Measurements from ENCODE around the gene CSRP3. TPM values are rescaled to one million over a fixed set of nuclear protein-coding genes. Genes with fewer than 3 reads are reported as not detected.

CSRP3 gene
- total RNA-seq, 1 donor from 2014 or later, result not detected

DNA sequence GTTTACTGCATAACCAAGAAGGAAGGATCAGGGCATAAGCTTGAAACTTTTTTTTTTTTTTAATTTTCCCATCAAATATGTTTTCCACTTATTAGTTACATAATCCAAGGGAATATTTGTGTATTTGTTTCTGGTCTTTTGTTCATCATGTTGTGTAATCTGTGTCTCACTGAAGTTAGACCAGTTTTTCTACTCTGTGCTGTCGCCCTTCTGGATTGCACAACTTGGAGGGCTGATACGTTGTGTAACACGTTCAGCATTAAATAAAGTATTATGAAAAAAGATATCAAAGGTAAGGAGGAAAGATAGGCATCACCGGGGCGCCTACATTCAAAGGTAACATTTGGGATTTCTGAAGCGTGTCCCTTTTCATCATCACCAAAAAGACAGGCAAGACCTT lies 42.3 kb upstream of the CSRP3 start:
- Mint-ChIP-seq H3K4me1 (ENCODE audit: low read depth) (peaks cover 5% of the 10 kb centered on the region), H3K9me3 (ENCODE audit: low read depth) (peaks cover 13% of the 10 kb centered on the region), H3K4me3 (ENCODE audit: low read depth) (no peak overlapping the region), H3K36me3 (ENCODE audit: insufficient read depth) (peaks cover 4% of the 10 kb centered on the region), H3K27ac (no peak overlapping the region), H3K27me3 (peaks cover 34% of the 10 kb centered on the region)
- DNase-seq (ENCODE audit: low spot score, unreplicated experiment), result no peak
- TF ChIP-seq, protein P1, sequence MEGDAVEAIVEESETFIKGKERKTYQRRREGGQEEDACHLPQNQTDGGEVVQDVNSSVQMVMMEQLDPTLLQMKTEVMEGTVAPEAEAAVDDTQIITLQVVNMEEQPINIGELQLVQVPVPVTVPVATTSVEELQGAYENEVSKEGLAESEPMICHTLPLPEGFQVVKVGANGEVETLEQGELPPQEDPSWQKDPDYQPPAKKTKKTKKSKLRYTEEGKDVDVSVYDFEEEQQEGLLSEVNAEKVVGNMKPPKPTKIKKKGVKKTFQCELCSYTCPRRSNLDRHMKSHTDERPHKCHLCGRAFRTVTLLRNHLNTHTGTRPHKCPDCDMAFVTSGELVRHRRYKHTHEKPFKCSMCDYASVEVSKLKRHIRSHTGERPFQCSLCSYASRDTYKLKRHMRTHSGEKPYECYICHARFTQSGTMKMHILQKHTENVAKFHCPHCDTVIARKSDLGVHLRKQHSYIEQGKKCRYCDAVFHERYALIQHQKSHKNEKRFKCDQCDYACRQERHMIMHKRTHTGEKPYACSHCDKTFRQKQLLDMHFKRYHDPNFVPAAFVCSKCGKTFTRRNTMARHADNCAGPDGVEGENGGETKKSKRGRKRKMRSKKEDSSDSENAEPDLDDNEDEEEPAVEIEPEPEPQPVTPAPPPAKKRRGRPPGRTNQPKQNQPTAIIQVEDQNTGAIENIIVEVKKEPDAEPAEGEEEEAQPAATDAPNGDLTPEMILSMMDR (IDR thresholded peaks at IDR 0.05; ENCODE audit: unreplicated experiment), result no peak

DNA sequence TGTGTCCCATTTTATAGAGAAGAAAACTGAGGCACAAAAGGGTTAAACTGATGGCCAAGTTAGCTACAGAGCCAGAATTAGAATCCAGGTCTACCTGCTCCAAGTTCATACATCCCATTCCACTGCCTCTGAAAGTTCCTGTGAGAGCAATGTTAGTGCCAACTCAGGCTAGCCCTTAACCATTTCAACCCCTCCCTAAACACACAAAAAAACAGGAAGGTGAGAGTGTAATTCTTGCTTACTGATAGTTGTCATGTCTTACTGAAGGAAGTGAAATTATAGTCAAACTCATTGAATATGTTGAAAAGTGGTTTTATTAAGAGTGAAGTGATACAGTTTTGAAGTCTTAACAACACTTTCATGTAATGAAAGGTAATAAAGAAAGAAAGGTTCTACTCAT lies 41.8 kb upstream of the CSRP3 start:
- H3K4me3 Mint-ChIP-seq (ENCODE audit: low read depth), result no peak overlapping the region
- TF ChIP-seq, protein P1 (IDR thresholded peaks at IDR 0.05; ENCODE audit: unreplicated experiment), result no peak
- H3K4me1 Mint-ChIP-seq (ENCODE audit: low read depth), result peaks cover 5% of the 10 kb centered on the region
- no peak overlapping the region for H3K27ac Mint-ChIP-seq
- H3K27me3 Mint-ChIP-seq, result peaks cover 35% of the 10 kb centered on the region
- no peak for DNase-seq (ENCODE audit: low spot score, unreplicated experiment)
- H3K9me3 Mint-ChIP-seq (ENCODE audit: low read depth), result peaks cover 8% of the 10 kb centered on the region
- H3K36me3 Mint-ChIP-seq (ENCODE audit: insufficient read depth), result peaks cover 4% of the 10 kb centered on the region

DNA sequence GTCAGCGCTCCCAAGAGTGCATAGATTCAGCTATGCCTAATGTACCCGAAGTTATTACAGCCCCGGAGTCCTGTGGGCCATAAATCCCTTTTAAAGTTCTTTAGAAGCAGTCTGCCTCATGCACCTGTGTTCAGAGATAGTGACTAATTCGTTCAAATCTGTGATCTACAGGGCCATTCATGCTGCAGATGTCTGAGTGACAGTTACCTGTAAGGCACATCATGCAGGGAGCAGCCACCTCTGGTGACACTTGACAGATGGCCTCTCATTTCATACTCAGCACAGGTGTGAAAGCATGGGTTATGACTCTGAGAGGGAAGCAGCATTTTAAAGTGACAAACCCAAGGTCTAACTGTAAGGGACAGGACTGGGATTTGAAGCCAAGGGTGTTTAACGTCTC lies 41.4 kb upstream of the CSRP3 start:
- H3K4me1 Mint-ChIP-seq (ENCODE audit: low read depth), result peaks cover 5% of the 10 kb centered on the region
- no peak overlapping the region for H3K27ac Mint-ChIP-seq
- DNase-seq (ENCODE audit: low spot score, unreplicated experiment), result no peak
- peak overlapping the region; percentile 3 for H3K4me3 Mint-ChIP-seq (ENCODE audit: low read depth)
- H3K36me3 Mint-ChIP-seq (ENCODE audit: insufficient read depth), result peaks cover 1% of the 10 kb centered on the region
- peaks cover 3% of the 10 kb centered on the region for H3K9me3 Mint-ChIP-seq (ENCODE audit: low read depth)
- TF ChIP-seq, protein P1 (IDR thresholded peaks at IDR 0.05; ENCODE audit: unreplicated experiment), result no peak
- peaks cover 35% of the 10 kb centered on the region for H3K27me3 Mint-ChIP-seq

DNA sequence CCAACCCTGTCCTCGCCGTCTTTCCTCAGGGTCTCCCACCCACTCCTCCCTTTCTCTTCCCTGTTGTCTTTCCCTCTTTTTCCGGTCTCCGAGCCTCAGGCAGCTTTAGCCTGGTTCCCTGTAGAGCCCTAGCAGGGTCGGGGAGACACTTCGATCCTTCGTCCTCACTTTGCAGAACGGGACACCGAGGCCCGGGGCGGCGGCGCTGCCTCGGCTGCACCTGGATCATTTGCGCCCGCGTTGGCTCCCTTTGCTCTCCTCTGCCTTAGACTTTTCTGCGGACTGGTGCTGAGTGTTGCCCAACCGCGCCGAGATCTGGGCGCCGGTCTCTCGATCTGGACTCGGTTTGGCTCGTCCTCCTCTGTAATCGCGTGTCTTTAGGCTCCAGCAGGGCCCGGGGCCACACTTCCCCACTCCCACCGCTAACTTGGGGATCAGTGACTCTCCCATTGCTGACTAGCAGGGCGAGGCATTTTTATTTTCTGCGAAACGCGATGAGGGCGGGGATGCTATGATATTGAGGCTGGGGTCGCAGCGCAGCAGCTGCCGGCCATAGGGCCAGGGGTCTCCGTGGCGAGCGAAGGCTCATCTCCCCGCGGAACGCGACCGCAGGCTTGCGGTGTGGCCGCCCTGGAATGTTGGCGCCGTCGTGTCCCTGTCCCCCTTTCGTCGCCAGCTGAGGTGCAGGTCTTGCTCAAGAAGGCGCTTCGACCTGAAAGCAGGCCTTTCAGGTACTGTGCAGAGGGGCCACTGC lies 40.6 kb upstream of the CSRP3 start:
- peaks cover 3% of the 10 kb centered on the region for H3K36me3 Mint-ChIP-seq (ENCODE audit: insufficient read depth)
- H3K9me3 Mint-ChIP-seq (ENCODE audit: low read depth), result no peaks in the 10 kb centered on the region
- peaks cover 5% of the 10 kb centered on the region for H3K4me1 Mint-ChIP-seq (ENCODE audit: low read depth)

DNA sequence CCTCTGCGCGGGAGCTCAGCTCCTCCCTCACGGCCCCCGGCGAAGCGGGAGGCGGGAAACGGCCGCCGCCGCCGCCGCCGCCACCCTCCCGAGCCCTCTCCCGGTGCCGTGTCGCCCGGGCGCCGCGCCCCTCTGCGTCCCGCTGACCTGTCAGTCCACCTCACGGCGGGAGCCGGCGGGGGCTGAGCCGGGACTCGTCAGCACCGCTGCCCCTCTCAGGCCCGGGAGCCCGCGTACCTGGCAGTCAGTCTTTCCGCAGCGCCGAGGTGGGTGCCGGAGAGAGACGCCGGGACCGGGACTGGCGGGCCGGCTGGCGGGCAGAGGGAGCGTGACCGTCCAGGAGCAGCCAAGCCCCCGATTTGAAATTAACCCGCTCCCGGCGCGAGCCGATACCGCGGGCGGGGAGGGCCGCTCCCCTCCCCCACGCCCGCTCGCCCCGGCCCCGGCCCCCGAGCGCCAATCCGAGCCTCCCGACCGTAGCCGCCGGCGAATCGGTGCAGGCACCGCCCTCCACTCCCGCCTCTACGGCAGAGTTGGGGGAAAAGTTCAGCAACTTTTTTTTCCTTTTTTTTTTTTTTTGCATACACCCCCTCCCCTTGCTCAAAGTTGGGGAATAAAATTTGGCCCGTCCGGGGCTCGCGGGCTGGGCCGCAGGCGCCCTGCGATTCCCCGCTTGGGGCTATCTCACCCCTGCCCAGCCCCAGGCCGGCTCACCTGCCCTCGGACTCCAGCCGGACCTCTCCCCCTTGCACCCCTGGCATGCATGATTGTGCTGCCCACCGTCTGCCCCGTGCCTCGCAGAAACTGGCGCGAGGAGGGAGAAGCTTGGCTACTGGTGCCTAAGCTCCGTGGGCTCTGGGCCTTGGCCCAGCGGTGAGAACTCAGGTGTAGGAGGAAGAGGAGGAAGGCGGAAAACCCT lies 39.7 kb upstream of the CSRP3 start:
- no peaks in the 10 kb centered on the region for H3K9me3 Mint-ChIP-seq (ENCODE audit: low read depth)
- H3K27me3 Mint-ChIP-seq, result peaks cover 32% of the 10 kb centered on the region
- peak overlapping the region; percentile 90 for H3K27ac Mint-ChIP-seq
- peaks cover 5% of the 10 kb centered on the region for H3K4me1 Mint-ChIP-seq (ENCODE audit: low read depth)
- H3K36me3 Mint-ChIP-seq (ENCODE audit: insufficient read depth), result peaks cover 4% of the 10 kb centered on the region
- TF ChIP-seq, protein P1 (IDR thresholded peaks at IDR 0.05; ENCODE audit: unreplicated experiment), result no peak
- H3K4me3 Mint-ChIP-seq (ENCODE audit: low read depth), result peak overlapping the region; percentile 87
- peak; percentile 41 for DNase-seq (ENCODE audit: low spot score, unreplicated experiment)

More for the DNA sequence above, 40.6 kb upstream of the CSRP3 start:
- DNase-seq (ENCODE audit: low spot score, unreplicated experiment), result peak; percentile 15
- H3K4me3 Mint-ChIP-seq (ENCODE audit: low read depth), result peak overlapping the region; percentile 87
- peaks cover 35% of the 10 kb centered on the region for H3K27me3 Mint-ChIP-seq
- TF ChIP-seq, protein P1 (IDR thresholded peaks at IDR 0.05; ENCODE audit: unreplicated experiment), result no peak
- H3K27ac Mint-ChIP-seq, result peak overlapping the region; percentile 90
